IMR-90 (cell line): ENCODE data around the gene SETD2. TPM values are rescaled to one million over a fixed set of nuclear protein-coding genes. Genes with fewer than 3 reads are reported as not detected.

Experiments used
- ATAC-seq: fragments of 200-7000 bp; cut with Tn5 transposase; 2 replicates; pipeline ENCODE4 v1.9.1; 2020; ENCODE audit warnings: low read depth, mild to moderate bottlenecking, moderate library complexity
- BruUV-seq: library from RNA; stranded (reverse); fragments of 400-500 nt; replicated peaks from 2 replicates; lab custom pipeline; 2021; lab: Mats Ljungman, UMichigan
- CTCF ChIA-PET: fragments of 300-600 bp; formaldehyde crosslinking; extraction: SDS; loops from one replicate; lab custom pipeline; 2021; ENCODE audit warnings: antibody characterized with exemption; lab: Yijun Ruan, JAX
- POLR2A ChIA-PET: fragments of 300-600 bp; sonication (Branson Sonifier 250); formaldehyde crosslinking; loops from one replicate; lab custom pipeline; 2022; ENCODE audit warnings: antibody characterized with exemption; ENCODE audit not compliant: unreplicated experiment; lab: Charles Lee
- DNase-seq: peaks from one replicate; pipeline ENCODE4 v3.0.0; 2013
- H2AFZ ChIP-seq: replicated peaks from 2 replicates; pipeline ENCODE3; 2013; ENCODE audit warnings: low read length, mild to moderate bottlenecking; ENCODE audit not compliant: poor library complexity
- H2AK5ac ChIP-seq: 2 replicates; pipeline ENCODE4 v1.6.1; 2013; ENCODE audit warnings: low read depth, low read length, inconsistent platforms
- H2AK9ac ChIP-seq: replicated peaks from 2 replicates; pipeline ENCODE3; 2013; ENCODE audit warnings: mild to moderate bottlenecking, low read depth, low read length, moderate library complexity; ENCODE audit not compliant: poor library complexity
- H2BK120ac ChIP-seq: 2 replicates; pipeline ENCODE4 v1.6.1; 2013; ENCODE audit warnings: low read depth, low read length, inconsistent platforms
- H2BK15ac ChIP-seq: 3 replicates; pipeline ENCODE4 v1.6.1; 2013; ENCODE audit warnings: low read depth, low read length, inconsistent platforms
- H2BK20ac ChIP-seq: 2 replicates; pipeline ENCODE4 v1.6.1; 2013; ENCODE audit warnings: low read depth, mild to moderate bottlenecking, inconsistent platforms, low read length, moderate library complexity
- H2BK5ac ChIP-seq: 2 replicates; pipeline ENCODE4 v1.6.1; 2013; ENCODE audit warnings: mild to moderate bottlenecking, low read depth, low read length, inconsistent platforms; ENCODE audit not compliant: poor library complexity, severe bottlenecking
- H3K14ac ChIP-seq: replicated peaks from 2 replicates; pipeline ENCODE4 v1.6.1; 2013; ENCODE audit warnings: low read depth, low read length, inconsistent platforms
- H3K18ac ChIP-seq: 2 replicates; pipeline ENCODE4 v1.6.1; 2013; ENCODE audit warnings: low read depth, low read length, control low read depth
- H3K23ac ChIP-seq: 2 replicates; pipeline ENCODE4 v1.6.1; 2013; ENCODE audit warnings: low read depth, low read length, inconsistent platforms
- H3K27ac ChIP-seq: 2 replicates; pipeline ENCODE4 v1.5.1; 2013; ENCODE audit warnings: mild to moderate bottlenecking, control low read depth, low read length; ENCODE audit not compliant: insufficient read depth
- H3K27me3 ChIP-seq: 2 replicates; pipeline ENCODE4 v1.6.1; 2013; ENCODE audit warnings: low read length; ENCODE audit not compliant: control insufficient read depth, insufficient read depth
- H3K36me3 ChIP-seq: 2 replicates; pipeline ENCODE4 v1.6.1; 2013; ENCODE audit warnings: low read length, mixed read lengths; ENCODE audit not compliant: control insufficient read depth, insufficient read depth
- H3K4ac ChIP-seq: 2 replicates; pipeline ENCODE4 v1.6.1; 2013; ENCODE audit warnings: low read depth, low read length, inconsistent platforms
- H3K4me1 ChIP-seq: 2 replicates; pipeline ENCODE4 v1.6.1; 2013; ENCODE audit warnings: low read length, mixed read lengths; ENCODE audit not compliant: control insufficient read depth, insufficient read depth
- H3K4me2 ChIP-seq: 2 replicates; pipeline ENCODE4 v1.6.1; 2013; ENCODE audit warnings: low read depth, mild to moderate bottlenecking, control low read depth, low read length, moderate library complexity
- H3K4me3 ChIP-seq: 2 replicates; pipeline ENCODE4 v1.5.1; 2013; ENCODE audit warnings: low read depth, mild to moderate bottlenecking, control low read depth, low read length, moderate library complexity; ENCODE audit not compliant: insufficient read depth
- H3K56ac ChIP-seq: 2 replicates; pipeline ENCODE4 v1.6.1; 2013; ENCODE audit warnings: low read length, inconsistent platforms; ENCODE audit not compliant: insufficient read depth; ENCODE audit errors: extremely low read depth
- H3K79me1 ChIP-seq, 2 experiments: 2 replicates each; pipeline ENCODE4 v1.6.1; 2013; ENCODE audit warnings: low read length in 2 of 2, inconsistent platforms in 1 of 2, low read depth in 1 of 2
- H3K9ac ChIP-seq: 2 replicates; pipeline ENCODE4 v1.6.1; 2013; ENCODE audit warnings: low read depth, low read length, control low read depth
- H3K9me1 ChIP-seq: 2 replicates; pipeline ENCODE4 v1.6.1; 2013; ENCODE audit warnings: low read length, inconsistent platforms; ENCODE audit not compliant: insufficient read depth
- H3K9me3 ChIP-seq: 2 replicates; pipeline ENCODE4 v1.6.1; 2013; ENCODE audit warnings: low read length; ENCODE audit not compliant: control insufficient read depth, insufficient read depth
- H4K20me1 ChIP-seq: 2 replicates; pipeline ENCODE4 v1.6.1; 2013; ENCODE audit warnings: low read length, inconsistent platforms; ENCODE audit not compliant: insufficient read depth
- H4K5ac ChIP-seq: 2 replicates; pipeline ENCODE4 v1.6.1; 2013; ENCODE audit warnings: mild to moderate bottlenecking, low read depth, low read length, control low read depth
- H4K8ac ChIP-seq, 2 experiments: 2 replicates each; pipeline ENCODE4 v1.6.1; 2013; ENCODE audit warnings: low read depth in 2 of 2, low read length in 2 of 2, control low read depth in 1 of 2, inconsistent platforms in 1 of 2
- H4K91ac ChIP-seq: 2 replicates; pipeline ENCODE4 v1.6.1; 2013; ENCODE audit warnings: low read depth, low read length, inconsistent platforms; ENCODE audit not compliant: insufficient read depth
- CEBPB ChIP-seq: IDR thresholded peaks from 2 replicates; pipeline ENCODE4 v1.6.1; 2012; ENCODE audit warnings: low read depth, low read length, improper control_type of control experiment
- CHD1 ChIP-seq: IDR thresholded peaks from 2 replicates; pipeline ENCODE4 v1.6.1; 2012; ENCODE audit warnings: low read depth, low read length, improper control_type of control experiment
- FOS ChIP-seq: fragments of 150-350 bp; IDR thresholded peaks from 2 replicates; pipeline ENCODE4 v1.6.1; 2016; ENCODE audit warnings: low read depth, low read length
- MAFK ChIP-seq: IDR thresholded peaks from 2 replicates; pipeline ENCODE4 v1.6.1; 2012; ENCODE audit warnings: low read depth, low read length, improper control_type of control experiment
- MAZ ChIP-seq: IDR thresholded peaks from 2 replicates; pipeline ENCODE4 v1.6.1; 2012; ENCODE audit warnings: low read depth, mild to moderate bottlenecking, low read length, improper control_type of control experiment, moderate library complexity, borderline replicate concordance
- MXI1 ChIP-seq: IDR thresholded peaks from 2 replicates; pipeline ENCODE4 v1.6.1; 2012; ENCODE audit warnings: low read depth, mild to moderate bottlenecking, low read length, moderate library complexity, borderline replicate concordance
- NFE2L2 ChIP-seq: fragments of 150-350 bp; IDR thresholded peaks from 2 replicates; pipeline ENCODE4 v1.6.1; 2016; ENCODE audit warnings: low read depth, mild to moderate bottlenecking, low read length
- POLR2A ChIP-seq: IDR thresholded peaks from 2 replicates; pipeline ENCODE4 v1.6.1; 2012; ENCODE audit warnings: mild to moderate bottlenecking, low read depth, low read length
- RAD21 ChIP-seq: IDR thresholded peaks from 2 replicates; pipeline ENCODE4 v1.6.1; 2012; ENCODE audit warnings: low read length, improper control_type of control experiment
- RCOR1 ChIP-seq: IDR thresholded peaks from 2 replicates; pipeline ENCODE4 v1.6.1; 2012; ENCODE audit warnings: mild to moderate bottlenecking, low read length, improper control_type of control experiment; ENCODE audit not compliant: insufficient replicate concordance
- RFX5 ChIP-seq: IDR thresholded peaks from 2 replicates; pipeline ENCODE4 v1.8.0; 2012; ENCODE audit warnings: low read depth, mild to moderate bottlenecking, low read length, moderate library complexity
- SMC3 ChIP-seq: fragments of 150-350 bp; IDR thresholded peaks from 2 replicates; pipeline ENCODE4 v1.6.1; 2016; ENCODE audit warnings: low read depth, mild to moderate bottlenecking, antibody characterized with exemption, low read length, moderate library complexity
- WGBS, 2 experiments: methylation state at CpG; one replicate each; pipeline versions ENCODE4 v1.1.5 to v1.1.7; 2013; ENCODE audit warnings: missing lambda C conversion rate in 2 of 2; ENCODE audit not compliant: insufficient read length in 1 of 2; ENCODE audit errors: extremely low coverage in 2 of 2; 5-methylcytosine and 5-hydroxymethylcytosine counted together
- dilution Hi-C: fragments of 300-500 bp; cut with HindIII; formaldehyde crosslinking; loops from one replicate; pipeline ENCODE4 v1.14.3; 2018; ENCODE audit warnings: low sequenced_read_pairs; ENCODE audit not compliant: unreplicated experiment
- in situ Hi-C: fragments of 300-500 bp; cut with MboI; formaldehyde crosslinking; loops from 3 replicates; pipeline ENCODE4 v1.14.3; 2019; ENCODE audit warnings: low sequenced_read_pairs, inconsistent platforms, mixed read lengths
- intact Hi-C: fragments of 100-400 bp; cut with micrococcal nuclease; formaldehyde crosslinking; loops from 2 replicates; pipeline ENCODE4 v1.10.0; 2022
- polyA plus RNA-seq, 3 experiments: library from polyadenylated mRNA; depleted of rRNA; stranded (reverse); fragments of >200 nt; gene quantifications; 2 replicates each; pipeline ENCODE4 v1.2.3, GENCODE V29; 2012; ENCODE audit warnings: low replicate concordance in 1 of 3
- total RNA-seq: library from RNA; depleted of rRNA; stranded (reverse); fragments of >200 nt; gene quantifications from 2 replicates; pipeline ENCODE4 v1.2.3, GENCODE V29; 2012
- TF ChIP-seq, protein P1 (sequence below): fragments of 150-350 bp; IDR thresholded peaks from 2 replicates; pipeline ENCODE4 v1.6.1; 2017; ENCODE audit warnings: mild to moderate bottlenecking, antibody characterized with exemption, low read length, low read depth
- TF ChIP-seq, protein P2 (sequence below): fragments of 150-350 bp; IDR thresholded peaks from 2 replicates; pipeline ENCODE4 v1.6.1; 2016; ENCODE audit warnings: low read depth, mild to moderate bottlenecking, low read length, moderate library complexity, borderline replicate concordance
- TF ChIP-seq, protein P3 (sequence below): conservative IDR thresholded peaks from 2 replicates; pipeline ENCODE4 v1.5.1; 2012; ENCODE audit warnings: mild to moderate bottlenecking, low read depth, low read length, improper control_type of control experiment

SETD2 gene
- total and polyA plus RNA-seq, 2 of the 4 experiments (the other 2 are of a cell fraction): 18.3 to 20.1 TPM

DNA sequence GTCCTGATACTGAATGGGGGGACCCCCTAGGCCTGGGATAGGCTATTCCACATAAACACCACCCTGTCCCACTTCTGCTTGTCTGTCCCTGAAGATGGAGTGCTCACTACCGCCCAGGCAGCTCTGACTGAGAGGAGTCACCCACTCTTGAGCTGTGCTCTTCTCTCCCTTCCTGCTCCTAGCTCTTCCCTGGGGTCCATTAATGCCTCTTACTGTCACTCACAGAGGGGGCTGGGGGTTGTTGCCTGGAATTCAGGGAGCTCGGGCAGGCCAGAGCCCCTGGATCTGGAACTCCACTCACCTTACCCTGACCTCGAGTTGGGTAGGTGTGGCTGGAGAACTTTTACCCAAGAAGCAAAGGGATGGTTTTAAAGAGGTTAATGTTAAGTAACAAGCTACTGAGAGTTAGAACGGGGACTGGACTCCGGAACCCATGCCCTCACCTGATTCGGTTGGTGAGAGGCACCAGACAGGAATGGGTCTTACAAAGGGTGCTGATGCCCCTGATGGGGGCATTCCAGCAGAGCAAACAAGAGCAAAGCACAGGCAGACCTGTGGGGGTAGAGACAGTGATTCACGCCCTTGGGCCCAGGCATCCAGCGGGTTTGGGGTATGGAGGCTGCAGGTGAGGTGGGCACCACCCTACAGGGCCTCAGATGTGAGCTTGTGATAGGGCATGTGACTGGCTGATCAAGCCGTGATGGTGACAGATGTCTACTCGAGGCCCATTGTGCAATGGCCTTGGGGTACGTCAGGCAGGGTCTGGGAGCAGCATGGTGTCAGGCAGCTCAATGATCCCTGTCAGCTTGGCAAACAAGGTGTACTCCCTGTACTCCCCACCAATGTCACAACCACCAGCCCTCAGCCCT lies 179.1 kb downstream of the SETD2 start:
- H3K9ac ChIP-seq: no peak overlapping the region
- H3K4me3 ChIP-seq: no peak overlapping the region
- H3K14ac ChIP-seq: no peak overlapping the region
- WGBS, 2 experiments: 91% methylated on average over 6 of the region's 11 CpGs; no CpG with 5 or more reads in 1 of the 2 experiments
- DNase-seq (no peak), ATAC-seq (no peak)
- H3K9me1 ChIP-seq: peaks cover 5% of the 10 kb centered on the region
- H2BK120ac ChIP-seq: no peak overlapping the region
- no peak overlapping the region for H3K27ac ChIP-seq
- H4K5ac ChIP-seq: no peak overlapping the region
- no peak overlapping the region for H3K4ac ChIP-seq
- H2AK9ac ChIP-seq: no peak overlapping the region
- H2BK5ac ChIP-seq: no peak overlapping the region
- no peak overlapping the region for H4K8ac ChIP-seq
- H2AFZ ChIP-seq: no peak overlapping the region
- H2AK5ac ChIP-seq: no peak overlapping the region
- H3K4me1 ChIP-seq: peaks cover 3% of the 10 kb centered on the region
- intact Hi-C loops (no loop called here), in situ Hi-C loops (no loop called here), dilution Hi-C loops (no loop called here)
- no peak overlapping the region for H3K4me2 ChIP-seq
- 0 out of 4 replicates have a peak, but pooled peaks cover 0 to 8% of the 10 kb centered on the region in 2 experiments for H3K79me1 ChIP-seq
- no peak overlapping the region for H3K56ac ChIP-seq
- no peak for TF ChIP-seq RCOR1
- no peak for TF ChIP-seq POLR2A
- TF ChIP-seq, protein P1, sequence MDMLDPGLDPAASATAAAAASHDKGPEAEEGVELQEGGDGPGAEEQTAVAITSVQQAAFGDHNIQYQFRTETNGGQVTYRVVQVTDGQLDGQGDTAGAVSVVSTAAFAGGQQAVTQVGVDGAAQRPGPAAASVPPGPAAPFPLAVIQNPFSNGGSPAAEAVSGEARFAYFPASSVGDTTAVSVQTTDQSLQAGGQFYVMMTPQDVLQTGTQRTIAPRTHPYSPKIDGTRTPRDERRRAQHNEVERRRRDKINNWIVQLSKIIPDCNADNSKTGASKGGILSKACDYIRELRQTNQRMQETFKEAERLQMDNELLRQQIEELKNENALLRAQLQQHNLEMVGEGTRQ: no peak
- TF ChIP-seq SMC3: no peak
- no peak for TF ChIP-seq CEBPB
- no peak for TF ChIP-seq RFX5
- TF ChIP-seq NFE2L2: no peak
- no peak for TF ChIP-seq CHD1
- TF ChIP-seq, protein P2, sequence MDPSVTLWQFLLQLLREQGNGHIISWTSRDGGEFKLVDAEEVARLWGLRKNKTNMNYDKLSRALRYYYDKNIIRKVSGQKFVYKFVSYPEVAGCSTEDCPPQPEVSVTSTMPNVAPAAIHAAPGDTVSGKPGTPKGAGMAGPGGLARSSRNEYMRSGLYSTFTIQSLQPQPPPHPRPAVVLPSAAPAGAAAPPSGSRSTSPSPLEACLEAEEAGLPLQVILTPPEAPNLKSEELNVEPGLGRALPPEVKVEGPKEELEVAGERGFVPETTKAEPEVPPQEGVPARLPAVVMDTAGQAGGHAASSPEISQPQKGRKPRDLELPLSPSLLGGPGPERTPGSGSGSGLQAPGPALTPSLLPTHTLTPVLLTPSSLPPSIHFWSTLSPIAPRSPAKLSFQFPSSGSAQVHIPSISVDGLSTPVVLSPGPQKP: no peak
- no peak for TF ChIP-seq FOS
- no peak for TF ChIP-seq RAD21
- TF ChIP-seq MAZ: no peak
- no peak for TF ChIP-seq MXI1
- no peak for TF ChIP-seq MAFK
- TF ChIP-seq, protein P3, sequence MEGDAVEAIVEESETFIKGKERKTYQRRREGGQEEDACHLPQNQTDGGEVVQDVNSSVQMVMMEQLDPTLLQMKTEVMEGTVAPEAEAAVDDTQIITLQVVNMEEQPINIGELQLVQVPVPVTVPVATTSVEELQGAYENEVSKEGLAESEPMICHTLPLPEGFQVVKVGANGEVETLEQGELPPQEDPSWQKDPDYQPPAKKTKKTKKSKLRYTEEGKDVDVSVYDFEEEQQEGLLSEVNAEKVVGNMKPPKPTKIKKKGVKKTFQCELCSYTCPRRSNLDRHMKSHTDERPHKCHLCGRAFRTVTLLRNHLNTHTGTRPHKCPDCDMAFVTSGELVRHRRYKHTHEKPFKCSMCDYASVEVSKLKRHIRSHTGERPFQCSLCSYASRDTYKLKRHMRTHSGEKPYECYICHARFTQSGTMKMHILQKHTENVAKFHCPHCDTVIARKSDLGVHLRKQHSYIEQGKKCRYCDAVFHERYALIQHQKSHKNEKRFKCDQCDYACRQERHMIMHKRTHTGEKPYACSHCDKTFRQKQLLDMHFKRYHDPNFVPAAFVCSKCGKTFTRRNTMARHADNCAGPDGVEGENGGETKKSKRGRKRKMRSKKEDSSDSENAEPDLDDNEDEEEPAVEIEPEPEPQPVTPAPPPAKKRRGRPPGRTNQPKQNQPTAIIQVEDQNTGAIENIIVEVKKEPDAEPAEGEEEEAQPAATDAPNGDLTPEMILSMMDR: no peak
- H2BK20ac ChIP-seq: no peak overlapping the region
- H3K36me3 ChIP-seq: no peaks in the 10 kb centered on the region; the same call in 1 of the 2 replicates
- H3K18ac ChIP-seq: no peak overlapping the region
- H2BK15ac ChIP-seq: no peak overlapping the region
- CTCF ChIA-PET: no interaction called here
- no peaks in the 10 kb centered on the region for H3K9me3 ChIP-seq
- no TSS peak for BruUV-seq
- H4K20me1 ChIP-seq: no peaks in the 10 kb centered on the region
- H4K91ac ChIP-seq: no peak overlapping the region
- no peaks in the 10 kb centered on the region for H3K27me3 ChIP-seq
- H3K23ac ChIP-seq: no peak overlapping the region
- POLR2A ChIA-PET: no interaction called here
